Fibroblast of skin of left quadriceps (primary cell): ENCODE measurements around the gene HDAC8.
"Not testable (repeated sequence)": the region's sequence is repeated elsewhere in the genome, so short reads cannot be mapped to it uniquely, and the experiment has no call there.

Experiments used
- DNase-seq, 2 experiments: peaks; one replicate each; pipeline ENCODE4 v3.0.0-alpha.2; 2013; ENCODE audit warnings: low read depth in 2 of 2

Gene HDAC8

DNA sequence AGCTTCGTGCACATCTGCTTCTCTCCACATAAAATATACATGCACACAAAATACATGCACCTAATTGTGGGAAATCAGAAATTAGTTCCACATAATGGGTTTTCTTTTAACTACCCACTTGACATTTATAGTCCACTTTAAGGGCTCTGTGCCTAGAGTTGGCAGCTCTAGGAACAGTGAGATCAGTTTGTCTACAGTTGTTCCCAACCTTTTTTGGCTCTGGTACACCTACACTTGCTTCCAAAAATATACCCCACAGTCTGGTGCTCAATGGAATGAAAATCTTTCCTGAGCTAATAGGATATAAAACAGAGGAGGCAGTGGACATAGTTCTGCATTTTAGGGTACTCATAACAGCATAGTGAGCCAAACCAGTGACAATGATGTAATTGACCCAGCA, 36.1 kb downstream of the HDAC8 start:
- DNase-seq: no peak

DNA sequence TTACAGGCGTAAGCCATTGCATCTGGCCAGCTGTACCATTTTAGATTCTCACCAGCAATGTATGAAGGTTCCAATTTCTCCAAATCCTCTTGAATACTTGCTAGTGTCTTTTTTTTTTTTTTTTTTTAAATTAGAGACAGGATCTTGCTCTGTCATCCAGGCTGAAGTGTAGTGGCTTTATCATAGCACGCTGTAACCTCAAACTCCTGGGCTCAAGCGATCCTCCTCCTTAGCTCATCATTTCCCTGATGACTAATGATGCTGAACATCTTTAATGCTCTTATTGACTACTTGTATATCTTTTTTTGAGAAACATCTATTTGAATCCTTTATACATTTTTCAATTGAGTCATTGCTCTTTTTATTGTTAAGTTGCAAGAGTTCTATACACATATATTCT, 40.3 kb downstream of the HDAC8 start:
- DNase-seq: no peak

- DNase-seq: no peak
Observed at GRCh38 chrX:72526534-72527508, 45.8 kb downstream of the HDAC8 start.

GRCh38 chrX:72498782-72499181, 73.9 kb downstream of the HDAC8 start:
- peak in 1 of 2 experiments; percentile 4 for DNase-seq

DNA sequence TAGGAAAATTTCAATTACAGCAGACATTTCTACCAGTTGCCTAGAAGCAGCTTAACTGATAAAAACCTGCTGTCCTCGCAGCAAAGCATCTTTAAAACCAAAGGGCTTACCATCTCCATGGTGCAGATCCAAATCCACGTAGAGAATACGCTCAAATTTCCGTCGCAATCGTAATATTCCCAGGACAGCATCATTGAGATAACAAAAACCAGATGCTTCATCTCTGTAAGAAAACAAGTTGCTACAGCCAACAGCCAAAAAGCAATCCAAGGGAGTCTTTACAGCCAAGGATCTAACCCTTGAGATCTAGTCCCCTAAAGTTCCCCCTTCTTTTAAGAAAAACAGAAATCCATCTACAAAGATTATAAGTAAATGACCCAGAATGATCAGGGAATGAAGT, 77.6 kb downstream of the HDAC8 start:
- peak in 1 of 2 experiments; percentile 17 for DNase-seq

DNA sequence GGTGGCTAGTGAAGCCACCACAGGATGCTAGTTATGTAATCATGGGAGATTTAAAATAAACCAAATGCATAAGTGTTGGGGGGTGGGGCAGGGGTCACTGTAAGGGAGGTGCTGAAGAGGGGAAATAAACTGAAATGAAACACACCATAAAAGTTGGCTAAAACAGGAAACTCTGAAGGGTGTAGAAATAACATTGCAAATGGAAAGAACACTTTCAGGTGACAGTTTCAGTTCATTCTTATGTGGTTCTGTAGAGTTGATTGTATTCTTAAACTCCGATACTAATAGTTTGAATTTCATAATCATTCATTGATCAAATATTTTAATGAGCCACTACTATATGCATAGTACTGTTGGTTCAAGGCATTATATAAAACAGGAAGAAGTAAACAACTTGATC, 80.1 kb downstream of the HDAC8 start:
- no peak for DNase-seq

DNA sequence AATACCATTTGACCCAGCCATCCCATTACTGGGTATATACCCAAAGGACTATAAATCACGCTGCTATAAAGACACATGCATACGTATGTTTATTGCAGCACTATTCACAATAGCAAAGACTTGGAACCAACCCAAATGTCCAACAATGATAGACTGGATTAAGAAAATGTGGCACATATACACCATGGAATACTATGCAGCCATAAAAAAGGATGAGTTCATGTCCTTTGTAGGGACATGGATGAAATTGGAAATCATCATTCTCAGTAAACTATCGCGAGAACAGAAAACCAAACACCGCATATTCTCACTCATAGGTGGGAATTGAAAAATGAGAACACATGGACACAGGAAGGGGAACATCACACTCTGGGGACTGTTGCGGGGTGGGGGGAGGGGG, 82.4 kb downstream of the HDAC8 start:
- DNase-seq: not testable (repeated sequence)

DNA sequence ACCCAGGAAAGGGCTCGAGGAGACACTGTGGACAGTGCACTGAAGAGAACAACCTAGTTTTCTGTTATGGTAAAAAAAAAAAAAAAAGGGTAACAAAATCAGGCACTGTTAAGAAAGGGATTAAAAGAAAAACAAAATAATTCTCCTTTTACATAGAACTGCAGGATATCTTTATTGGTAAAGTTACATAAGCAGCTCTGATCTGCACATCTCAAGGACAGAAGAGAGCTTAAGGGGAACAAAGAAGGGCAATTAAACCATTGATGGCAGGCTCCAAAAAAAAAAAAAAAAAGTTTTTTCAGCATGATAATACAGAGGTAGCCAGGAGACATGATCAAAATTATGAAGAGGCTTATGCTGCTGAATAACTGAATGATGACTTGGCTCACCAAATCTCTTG, 85.0 kb downstream of the HDAC8 start:
- no peak for DNase-seq

GRCh38 chrX:72479324-72480274, 93.0 kb downstream of the HDAC8 start:
- no peak for DNase-seq

DNA sequence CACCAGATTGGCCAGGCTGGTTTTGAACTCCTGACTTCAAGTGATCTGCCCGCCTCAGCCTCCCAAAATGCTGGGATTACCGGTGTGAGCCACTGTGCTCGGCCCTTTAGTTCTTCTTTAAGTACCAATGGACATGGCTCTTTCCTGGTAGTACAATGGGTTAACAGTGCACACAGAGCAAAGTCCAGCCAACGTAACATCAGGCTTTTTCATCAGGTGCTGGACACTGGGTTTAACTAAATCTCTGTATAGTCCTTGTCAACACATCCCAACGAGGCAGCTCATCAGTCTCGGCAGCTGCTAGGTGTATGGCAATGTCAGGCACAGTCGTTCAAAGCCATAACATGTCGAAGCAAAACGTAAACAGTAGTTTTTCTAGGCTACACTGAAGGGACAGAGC, 93.8 kb downstream of the HDAC8 start:
- DNase-seq: no peak

GRCh38 chrX:72478351-72478750, 94.3 kb downstream of the HDAC8 start:
- no peak for DNase-seq

GRCh38 chrX:72477781-72478181, 94.9 kb downstream of the HDAC8 start:
- DNase-seq: peak; percentile 11 to 15

- no peak for DNase-seq
Observed at GRCh38 chrX:72477376-72477775, 95.3 kb downstream of the HDAC8 start.

DNA sequence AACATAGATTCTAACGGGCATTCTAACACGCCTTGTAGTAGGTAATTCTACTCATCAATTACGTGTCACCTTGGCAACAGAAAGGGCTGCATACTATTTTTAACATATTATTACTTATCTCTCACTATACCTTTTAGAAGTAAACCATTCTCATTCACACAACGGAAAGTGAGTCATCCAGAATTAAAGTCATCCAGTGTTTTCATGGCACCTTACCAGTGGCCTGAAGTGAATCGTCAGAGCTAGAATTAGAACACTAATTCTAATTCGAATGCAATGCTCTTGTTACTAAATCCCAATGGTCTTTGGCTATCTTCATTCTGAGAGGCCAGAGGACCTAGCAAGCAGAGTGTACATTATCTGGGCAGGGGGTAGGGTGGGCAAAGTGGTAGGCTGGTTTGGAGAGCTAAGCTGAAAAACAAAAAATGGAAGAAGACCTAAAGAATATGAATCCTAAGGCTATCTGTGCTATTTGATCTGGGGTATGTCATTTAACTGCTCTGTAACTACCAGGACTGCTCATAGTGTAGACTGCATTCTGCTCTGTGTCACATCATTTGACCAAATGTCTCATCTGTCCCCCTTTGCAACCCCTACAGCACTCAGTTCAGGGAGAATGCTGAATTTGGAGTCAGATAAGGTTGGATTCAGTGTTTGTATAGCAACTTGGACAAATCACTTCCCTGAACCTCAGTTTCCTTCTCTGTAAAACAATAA, 96.5 kb downstream of the HDAC8 start:
- no peak for DNase-seq

DNA sequence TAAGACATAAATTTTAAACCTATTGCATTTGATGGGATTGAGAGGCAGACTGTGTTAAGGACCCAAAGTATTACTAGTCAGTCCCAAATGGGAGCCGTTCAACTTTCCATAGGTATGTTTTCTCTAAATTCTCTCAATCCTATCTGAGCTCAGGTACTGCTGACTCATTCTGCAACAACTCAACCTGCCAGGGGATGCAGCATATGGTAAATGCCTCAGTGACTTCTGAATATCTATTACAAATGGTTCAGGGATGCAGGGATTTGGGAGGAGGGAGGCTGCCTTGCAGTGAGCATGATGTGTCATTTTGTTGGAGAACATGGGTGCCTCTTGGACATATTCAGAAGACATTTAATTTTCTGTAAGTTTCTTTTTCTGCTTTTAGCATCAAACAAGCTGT, 97.3 kb downstream of the HDAC8 start:
- no peak for DNase-seq

DNA sequence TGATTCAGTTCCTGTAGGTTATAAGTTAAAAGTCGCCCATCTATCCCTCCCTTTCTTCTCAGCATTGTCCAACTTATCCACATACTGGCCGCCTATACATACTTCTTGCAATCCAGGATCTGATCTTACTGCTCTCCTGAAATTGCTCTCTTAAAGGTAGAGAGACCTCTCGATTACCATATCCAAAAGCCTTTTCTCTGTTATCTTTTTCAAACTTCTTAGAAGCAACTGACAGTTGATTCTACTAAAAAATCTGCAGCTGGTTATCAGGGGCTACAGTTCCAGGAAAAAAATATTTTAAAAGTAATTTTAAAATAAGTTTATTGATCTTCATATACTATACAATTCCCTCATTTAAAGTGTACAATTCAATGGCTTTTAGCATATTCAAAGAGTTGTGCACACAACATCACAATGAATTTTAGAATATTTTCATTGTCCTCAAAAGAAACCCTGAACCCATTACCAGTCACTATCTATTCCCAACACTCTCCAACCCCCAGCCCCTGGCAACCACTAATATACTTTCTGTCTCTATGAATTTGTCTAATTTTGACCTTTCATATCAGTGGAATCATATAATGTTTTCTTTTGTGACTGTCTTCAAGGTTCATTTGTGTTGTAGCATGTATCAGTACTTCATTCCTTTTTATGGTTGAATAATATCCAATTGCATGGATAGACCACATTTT, 102.0 kb downstream of the HDAC8 start:
- DNase-seq: no peak

GRCh38 chrX:72470117-72470516, 102.5 kb downstream of the HDAC8 start:
- DNase-seq: no peak

- no peak for DNase-seq
Observed at GRCh38 chrX:72468607-72469006, 104.0 kb downstream of the HDAC8 start.

DNA sequence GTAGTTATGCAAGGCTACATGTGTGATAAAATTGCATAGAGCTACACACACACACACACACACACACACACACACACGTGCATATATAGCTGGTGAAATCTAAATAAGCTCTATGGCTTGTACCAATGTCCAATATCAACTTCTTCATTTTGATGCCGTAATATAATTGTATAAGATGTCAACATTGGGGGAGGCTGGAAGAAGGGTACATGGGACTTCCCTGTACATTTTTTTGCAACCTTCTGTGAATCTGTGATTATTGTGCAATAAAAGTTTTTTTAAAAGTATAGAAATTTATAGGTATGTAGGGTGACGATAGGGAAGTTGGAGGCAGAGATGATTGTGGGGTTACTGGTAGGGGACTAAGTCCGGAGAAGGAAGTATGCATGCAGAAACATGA, 105.5 kb downstream of the HDAC8 start:
- no peak for DNase-seq

- no peak for DNase-seq
Observed at GRCh38 chrX:72466493-72466892, 106.2 kb downstream of the HDAC8 start.

GRCh38 chrX:72465889-72466288, 106.8 kb downstream of the HDAC8 start:
- no peak for DNase-seq
